GM19351 (cell line): ENCODE measurements around the gene SRSF3.
"Not testable (repeated sequence)": the region's sequence is repeated elsewhere in the genome, so short reads cannot be mapped to it uniquely, and the experiment has no call there.

Source experiments
- ATAC-seq: cut with Tn5 transposase; IDR thresholded peaks from one replicate; pipeline ENCODE4 v1.9.1; 2021; ENCODE audit warnings: mild to moderate bottlenecking, moderate library complexity; ENCODE audit not compliant: unreplicated experiment

The SRSF3 gene

GRCh38 chr6:36594029-36594815 is at the start of gene SRSF3:
TSS of gene SRSF3 (plus strand) at chr6:36594362. CDS start at chr6:36596763, 2,401 bp downstream.
- peak; percentile 84 for ATAC-seq

- ATAC-seq: no peak
Measured at GRCh38 chr6:36545767-36546307, 48.3 kb upstream of the SRSF3 start.

DNA sequence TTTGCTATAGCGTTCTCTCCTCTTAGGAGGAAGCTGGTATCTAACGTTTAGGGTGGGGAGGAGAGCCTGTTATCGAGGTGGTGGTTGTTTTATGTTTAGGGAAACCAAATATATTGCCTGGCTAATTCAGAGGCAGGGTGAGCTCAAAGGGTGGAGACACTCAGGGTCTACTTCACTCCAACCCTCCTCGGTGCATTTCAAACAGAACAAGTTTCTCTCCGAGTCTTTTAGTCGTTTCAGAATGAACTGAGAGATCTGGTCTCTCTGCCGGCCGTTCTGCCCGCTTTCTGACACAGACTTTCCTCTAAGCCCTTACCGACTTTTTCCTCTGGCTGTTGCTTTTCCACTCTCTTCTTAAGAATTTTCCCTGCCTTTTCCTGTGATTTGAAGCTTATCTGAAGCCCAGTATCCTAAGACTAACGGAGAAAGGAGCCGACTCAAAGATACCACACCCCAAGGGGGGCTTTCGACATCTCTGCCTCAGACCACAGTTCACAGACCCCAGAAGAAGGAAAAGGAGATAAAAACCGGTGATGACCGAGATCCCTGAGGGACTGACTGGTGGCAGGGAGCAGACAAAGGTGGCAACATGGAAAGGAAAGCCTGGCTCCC is 47.7 kb upstream of the SRSF3 start:
- no peak for ATAC-seq

DNA sequence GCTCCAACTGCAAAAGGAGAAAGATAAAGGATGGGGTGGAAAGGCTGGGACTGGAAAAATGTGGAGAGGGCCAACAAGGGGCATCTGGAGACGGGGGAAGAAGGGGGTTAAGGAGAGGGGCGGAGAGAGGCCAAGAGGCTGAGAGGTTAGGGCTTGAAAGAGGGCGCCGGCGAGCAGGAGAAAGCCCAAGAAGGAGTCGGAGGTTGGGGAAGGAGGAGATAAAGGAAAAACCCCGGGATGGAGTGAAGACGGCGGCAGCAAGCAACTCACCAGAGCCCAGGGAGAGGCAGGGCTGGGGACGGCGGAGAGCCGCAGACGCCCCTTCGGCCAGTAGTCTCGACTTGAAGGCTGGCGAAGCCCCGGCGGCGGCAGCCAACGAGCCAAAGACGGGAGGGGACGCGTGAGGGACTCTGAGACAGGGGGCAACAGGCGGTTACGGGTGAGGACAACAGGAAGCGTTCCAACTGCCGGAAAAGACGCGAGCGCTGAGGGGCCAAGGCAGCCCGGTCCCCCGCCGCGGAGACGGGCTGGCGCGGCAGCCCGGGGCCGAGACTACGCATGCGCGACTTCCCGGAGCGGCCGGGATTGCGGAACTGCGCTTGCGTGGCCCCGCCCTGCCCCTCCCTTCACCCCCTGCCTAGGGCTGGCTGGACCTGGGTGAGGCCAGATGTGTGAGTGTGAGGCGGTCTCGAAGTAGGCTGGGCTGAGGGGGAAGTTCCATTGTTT is 47.1 kb upstream of the SRSF3 start, which contains the start of gene STK38:
STK38 (minus strand) TSS at position 560 of the 726 bp plus-strand sequence. CDS start 7,277 bp downstream, outside the sequence.
- ATAC-seq: peak; percentile 80

GRCh38 chr6:36547646-36548400 is 46.3 kb upstream of the SRSF3 start:
- no peak for ATAC-seq

- ATAC-seq: no peak
Measured at GRCh38 chr6:36548401-36548743, 45.8 kb upstream of the SRSF3 start.

GRCh38 chr6:36550473-36551000 is 43.6 kb upstream of the SRSF3 start:
- no peak for ATAC-seq

GRCh38 chr6:36555750-36556252 is 38.4 kb upstream of the SRSF3 start:
- no peak for ATAC-seq

- ATAC-seq: no peak
Measured at GRCh38 chr6:36556281-36556680, 37.9 kb upstream of the SRSF3 start.

GRCh38 chr6:36559011-36559793 is 35.0 kb upstream of the SRSF3 start:
- ATAC-seq: no peak

GRCh38 chr6:36560822-36561221 is 33.3 kb upstream of the SRSF3 start:
- no peak for ATAC-seq

GRCh38 chr6:36563237-36563927 is 30.8 kb upstream of the SRSF3 start:
- ATAC-seq: no peak

DNA sequence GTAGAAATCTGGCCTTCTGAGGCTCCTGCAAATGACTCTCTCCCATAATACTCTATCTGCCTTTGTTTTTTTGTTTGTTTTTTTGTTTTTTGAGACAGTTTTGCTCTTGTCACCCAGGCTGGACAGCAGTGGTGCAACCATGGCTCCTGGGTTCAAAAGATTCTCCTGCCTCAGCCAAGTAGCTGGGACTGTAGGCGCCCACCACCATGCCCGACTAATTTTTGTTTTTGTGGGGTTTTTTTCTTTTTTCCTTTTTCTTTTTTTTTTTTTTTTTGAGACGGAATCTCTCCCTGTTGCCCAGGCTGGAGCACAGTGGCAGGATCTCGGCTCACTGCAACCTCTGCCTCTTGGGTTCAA is 30.3 kb upstream of the SRSF3 start:
- ATAC-seq: no peak

DNA sequence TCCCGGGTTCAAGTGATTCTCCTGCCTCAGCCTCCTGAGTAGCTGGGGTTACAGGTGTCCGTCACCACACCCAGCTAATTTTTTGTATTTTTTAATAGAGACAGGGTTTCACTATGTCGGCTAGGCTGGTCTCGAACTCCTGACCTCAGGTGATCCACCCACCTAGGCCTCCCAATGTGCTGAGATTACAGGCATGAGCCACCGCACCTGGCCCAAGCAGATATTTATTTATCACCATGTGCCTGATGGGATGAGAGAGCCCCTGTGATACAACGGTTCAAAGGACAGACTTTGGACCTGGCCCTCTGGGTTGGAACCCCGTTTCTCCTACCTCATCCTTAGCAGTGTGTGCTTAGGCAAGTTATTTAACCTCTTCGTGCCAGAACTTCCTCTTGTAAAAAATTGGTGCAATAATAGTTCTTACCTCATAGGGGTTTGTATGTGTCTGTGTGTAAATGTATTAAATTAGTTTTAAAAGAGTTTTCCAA is 27.7 kb upstream of the SRSF3 start:
- ATAC-seq: no peak

DNA sequence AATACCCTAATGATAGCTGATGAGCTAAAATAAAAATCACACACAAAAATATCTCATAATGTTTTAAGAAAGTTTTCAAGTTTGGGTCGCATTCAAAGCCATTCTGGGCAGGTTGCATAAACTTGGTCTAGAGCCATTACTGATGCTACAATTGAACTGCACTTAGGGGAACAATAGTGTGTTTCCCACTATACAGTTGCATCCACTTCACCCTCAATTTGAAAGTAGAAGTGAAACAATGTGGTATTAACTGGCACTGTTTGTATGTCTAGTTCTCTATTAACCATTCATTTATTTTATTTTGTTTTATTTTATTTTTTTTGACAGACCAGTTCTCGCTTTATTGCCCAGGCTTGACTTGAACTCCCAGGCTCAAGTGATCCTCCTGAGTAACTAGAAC is 23.9 kb upstream of the SRSF3 start:
- ATAC-seq: no peak

DNA sequence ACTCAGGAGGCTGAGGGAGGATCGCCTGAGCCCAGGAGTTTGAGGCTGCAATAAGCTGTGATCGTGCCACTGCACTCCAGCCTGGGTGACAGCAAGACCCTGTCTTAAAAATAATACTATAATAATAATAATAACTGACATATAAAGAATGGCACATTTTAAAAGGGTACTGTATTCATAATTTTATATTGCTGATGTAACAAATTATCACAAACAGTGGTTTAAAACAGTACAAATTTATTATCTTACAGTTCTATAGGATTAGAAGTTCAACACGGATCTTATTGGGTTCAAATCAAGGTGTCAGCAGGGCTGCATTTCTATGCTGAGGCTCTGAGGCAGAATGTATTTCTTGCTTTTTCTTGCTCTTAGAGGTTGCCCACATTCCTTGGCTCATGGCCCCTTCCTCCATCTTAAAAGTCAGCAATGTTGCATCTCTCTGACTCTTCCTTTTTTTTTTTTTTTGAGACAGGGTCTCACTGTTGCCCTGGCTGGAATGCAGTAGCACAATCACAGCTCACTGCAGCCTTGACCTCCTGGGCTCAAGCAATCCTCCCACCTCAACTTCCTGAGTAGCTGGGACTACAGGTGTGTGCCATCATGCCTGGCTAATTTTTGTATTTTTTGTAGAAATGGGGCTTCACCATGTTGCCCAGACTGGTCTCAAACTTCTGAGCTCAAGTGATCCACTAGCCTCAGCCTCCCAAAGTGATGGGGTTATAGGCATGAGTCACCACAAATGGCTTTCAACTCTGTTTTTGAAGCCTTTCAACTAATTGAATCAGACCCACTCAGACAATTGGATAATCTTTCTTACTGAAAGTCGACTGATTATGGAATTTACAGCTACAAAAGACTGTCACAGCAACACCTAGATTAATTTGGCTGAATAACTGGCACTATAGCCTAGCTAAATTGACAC is 22.8 kb upstream of the SRSF3 start:
- no peak for ATAC-seq

- not testable (repeated sequence) for ATAC-seq
Measured at GRCh38 chr6:36572353-36573311, 21.5 kb upstream of the SRSF3 start.
